HG03135 (cell line): ENCODE results near the gene DHX57.

Experiments
- ATAC-seq: cut with Tn5 transposase; IDR thresholded peaks from one replicate; pipeline ENCODE4 v1.9.1; 2021; ENCODE audit warnings: mild to moderate bottlenecking, moderate library complexity; ENCODE audit not compliant: unreplicated experiment

The DHX57 gene, protein sequence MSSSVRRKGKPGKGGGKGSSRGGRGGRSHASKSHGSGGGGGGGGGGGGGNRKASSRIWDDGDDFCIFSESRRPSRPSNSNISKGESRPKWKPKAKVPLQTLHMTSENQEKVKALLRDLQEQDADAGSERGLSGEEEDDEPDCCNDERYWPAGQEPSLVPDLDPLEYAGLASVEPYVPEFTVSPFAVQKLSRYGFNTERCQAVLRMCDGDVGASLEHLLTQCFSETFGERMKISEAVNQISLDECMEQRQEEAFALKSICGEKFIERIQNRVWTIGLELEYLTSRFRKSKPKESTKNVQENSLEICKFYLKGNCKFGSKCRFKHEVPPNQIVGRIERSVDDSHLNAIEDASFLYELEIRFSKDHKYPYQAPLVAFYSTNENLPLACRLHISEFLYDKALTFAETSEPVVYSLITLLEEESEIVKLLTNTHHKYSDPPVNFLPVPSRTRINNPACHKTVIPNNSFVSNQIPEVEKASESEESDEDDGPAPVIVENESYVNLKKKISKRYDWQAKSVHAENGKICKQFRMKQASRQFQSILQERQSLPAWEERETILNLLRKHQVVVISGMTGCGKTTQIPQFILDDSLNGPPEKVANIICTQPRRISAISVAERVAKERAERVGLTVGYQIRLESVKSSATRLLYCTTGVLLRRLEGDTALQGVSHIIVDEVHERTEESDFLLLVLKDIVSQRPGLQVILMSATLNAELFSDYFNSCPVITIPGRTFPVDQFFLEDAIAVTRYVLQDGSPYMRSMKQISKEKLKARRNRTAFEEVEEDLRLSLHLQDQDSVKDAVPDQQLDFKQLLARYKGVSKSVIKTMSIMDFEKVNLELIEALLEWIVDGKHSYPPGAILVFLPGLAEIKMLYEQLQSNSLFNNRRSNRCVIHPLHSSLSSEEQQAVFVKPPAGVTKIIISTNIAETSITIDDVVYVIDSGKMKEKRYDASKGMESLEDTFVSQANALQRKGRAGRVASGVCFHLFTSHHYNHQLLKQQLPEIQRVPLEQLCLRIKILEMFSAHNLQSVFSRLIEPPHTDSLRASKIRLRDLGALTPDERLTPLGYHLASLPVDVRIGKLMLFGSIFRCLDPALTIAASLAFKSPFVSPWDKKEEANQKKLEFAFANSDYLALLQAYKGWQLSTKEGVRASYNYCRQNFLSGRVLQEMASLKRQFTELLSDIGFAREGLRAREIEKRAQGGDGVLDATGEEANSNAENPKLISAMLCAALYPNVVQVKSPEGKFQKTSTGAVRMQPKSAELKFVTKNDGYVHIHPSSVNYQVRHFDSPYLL (N-terminal part only)

DNA sequence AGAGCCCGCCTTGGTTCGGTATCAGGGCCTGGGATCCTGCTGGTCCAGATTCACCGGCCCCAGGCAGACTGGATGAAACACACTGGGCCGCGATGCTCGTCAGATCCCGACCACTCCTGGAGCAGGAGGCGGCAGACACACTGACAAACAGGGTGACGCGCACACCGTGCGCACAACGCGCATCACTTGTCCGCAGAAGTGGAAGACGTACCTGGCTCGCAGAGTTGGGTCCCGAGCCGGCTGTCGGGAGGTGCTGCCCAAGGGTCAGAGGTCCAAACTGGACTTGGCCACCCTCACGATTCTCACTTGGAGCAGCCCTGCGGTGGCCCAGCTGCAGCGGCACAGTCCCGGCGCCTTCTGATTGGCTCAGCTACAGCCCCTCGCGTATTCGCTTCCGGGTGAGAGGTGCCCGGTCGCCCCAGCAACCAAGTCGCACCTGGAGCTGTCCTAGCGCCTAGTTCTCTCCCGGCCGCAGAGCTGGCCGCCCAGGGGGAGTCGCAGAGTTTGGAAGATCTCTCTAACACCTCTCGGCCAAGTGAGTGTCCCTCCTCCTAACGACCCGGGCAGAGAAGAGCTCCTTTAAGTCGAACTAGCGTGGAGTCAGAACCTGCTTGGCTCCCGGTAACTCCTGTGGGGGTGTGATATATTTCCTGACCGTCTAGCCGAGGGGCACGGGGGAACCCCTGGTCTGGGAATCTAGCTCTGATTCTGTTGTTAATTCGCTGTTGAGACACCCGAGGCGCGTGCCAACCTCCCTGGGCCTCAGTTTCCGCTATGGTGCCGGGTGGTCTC lies at the start of gene DHX57, which contains the start of gene MORN2:
Gene DHX57, minus strand, starts transcription at position 359 of the 792 bp plus-strand sequence. CDS start 7,529 bp downstream, outside the sequence.
Gene MORN2, plus strand, starts transcription at position 401 of the 792 bp plus-strand sequence.
- peak; percentile 100 for ATAC-seq

DNA sequence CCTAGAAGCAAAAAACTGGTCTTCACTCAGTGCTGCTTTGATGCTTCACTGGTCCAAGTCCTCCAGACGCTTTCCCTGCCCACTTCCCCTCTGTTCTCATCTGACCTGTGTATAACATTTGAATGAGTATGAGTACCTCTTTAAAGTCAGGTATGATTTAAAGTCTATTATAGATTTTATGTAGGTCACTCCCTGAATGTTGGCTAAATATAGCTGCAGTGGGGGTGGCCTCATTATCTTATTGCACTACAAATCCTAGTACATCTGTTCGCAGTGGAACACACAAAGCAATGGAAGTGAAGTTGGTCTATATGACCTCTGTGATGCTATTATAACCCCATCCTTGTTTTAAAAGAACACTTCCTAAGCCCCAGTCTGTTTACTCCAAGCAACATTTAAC lies 47.2 kb upstream of the DHX57 start:
- no peak for ATAC-seq

DNA sequence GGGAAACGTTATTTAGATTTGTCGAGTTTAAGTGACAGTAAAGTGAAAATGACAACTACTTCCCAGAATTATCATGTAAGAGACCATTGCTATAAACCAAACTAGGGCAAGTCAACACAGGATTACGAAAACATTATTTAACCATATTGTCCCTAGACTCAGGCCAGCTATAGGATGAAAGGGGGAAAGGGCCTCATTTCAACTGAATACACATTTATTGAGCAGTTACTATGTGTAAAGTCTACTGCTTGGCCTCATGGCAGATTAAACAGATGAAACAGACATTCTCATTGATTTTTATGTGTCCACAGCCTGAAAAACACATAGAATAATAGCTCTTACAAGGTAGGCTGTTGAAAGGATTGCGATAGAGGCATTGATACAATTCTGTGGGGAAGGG lies 46.7 kb upstream of the DHX57 start:
- ATAC-seq, result no peak

DNA sequence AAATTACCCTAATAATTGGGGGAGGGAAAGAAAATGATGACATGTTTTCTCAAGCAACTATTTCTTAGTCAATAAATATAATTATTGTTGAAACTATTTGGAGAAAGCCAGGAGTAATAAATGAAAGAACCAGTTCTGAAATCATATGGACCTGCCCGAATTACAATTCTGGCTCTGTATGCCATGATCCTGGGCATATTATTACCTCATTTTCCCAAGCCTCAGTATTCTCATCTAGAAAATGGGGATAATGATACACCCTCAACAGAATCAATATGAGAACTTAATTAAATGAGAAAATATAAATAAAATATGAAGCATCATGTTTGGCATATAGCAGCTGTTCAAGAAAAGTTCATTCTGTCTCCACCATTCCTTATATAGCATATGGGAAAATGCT lies 36.9 kb upstream of the DHX57 start:
- ATAC-seq, result no peak

DNA sequence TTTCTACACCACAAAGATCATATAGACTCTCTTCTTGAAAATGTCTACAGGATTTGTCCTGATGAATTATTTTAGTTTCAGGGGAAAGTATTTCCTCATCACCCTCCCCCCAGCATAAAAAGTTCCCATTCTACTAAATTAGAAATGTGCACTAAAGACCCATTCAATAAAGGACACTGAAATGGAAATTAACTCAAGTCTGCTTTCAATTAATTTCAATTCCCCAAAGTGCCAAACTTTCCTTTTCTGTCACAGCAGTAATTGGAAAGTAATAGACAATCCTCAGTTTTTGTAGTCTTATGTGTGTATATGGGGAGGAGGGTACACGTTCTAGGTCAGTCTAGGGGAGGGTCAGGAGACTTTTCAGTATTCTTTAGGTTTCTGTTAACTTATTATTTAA lies 35.5 kb upstream of the DHX57 start:
- ATAC-seq, result no peak

DNA sequence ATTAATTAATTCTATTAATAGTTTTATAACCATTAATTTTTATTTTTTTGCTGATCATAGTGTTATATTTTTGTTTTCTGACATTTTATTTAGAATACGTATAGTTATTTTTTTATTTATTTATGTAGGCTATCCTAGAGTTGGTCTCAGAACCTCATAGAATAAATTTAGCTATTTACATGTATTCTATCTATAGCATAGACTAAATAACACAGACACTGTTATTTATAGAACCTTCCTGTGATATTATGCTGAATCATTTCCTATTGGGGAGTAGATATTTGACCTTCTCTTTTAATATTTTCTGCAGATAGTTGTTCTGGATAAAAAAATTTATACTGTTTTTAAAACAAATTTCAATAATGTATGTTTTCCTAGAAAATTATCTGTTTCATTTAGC lies 34.1 kb upstream of the DHX57 start:
- no peak for ATAC-seq

DNA sequence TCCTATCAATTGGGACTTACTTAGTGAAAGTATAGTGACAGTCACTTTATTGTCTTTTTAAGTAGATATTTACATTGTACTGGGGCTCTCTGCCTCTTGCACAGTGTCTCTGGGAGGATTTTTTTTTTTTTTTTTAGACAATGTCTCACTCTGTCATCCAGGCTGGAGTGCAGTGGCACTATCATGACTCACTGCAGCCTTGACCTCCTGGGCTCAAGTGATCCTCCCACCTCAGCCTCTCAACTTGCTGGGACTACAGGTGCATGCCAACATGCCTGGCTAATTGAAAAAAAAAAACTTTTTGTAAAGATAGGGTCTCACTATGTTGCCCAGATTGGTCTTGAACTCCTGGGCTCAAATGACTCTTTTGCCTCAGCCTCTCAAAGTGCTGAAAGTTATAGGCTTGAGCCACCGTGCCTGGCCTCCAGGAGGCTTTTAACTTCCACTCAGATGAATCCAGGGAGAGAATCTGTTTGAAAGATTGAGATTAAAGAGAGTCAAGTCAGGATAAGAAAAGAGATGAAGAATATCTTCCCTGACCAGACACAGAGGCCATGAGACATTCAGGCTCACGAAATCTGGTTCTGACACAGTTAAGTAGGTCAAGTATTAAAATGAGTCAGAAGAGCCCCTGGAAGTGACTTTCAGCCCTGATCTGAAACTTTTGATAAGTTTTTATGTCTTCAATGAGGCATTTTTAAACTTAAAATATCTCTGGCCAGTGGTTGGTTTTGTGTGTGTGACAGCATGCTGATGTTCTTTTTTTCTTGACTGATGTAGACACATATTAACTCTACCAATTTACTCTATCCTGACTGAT lies 32.2 kb upstream of the DHX57 start:
- ATAC-seq, result peak; percentile 82

DNA sequence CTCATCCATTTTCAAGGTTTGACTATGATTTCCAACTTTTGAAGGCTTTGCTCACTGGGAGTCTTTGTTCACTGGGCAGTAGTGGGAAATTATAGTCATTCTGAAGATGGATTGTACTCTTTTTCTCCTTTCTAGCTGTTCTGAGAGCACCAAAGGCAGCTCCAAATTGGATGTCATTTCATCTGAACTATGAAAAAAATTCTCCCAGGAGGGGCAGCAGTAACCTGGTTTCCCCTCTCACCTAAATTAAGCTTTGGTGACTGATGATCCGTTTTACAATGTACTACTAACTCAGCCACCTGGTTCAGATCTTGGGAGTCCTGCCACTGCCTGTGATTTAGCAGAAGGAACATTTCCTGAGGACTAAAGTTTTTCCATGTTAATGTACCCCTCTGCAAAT lies 31.5 kb upstream of the DHX57 start:
- ATAC-seq, result no peak

DNA sequence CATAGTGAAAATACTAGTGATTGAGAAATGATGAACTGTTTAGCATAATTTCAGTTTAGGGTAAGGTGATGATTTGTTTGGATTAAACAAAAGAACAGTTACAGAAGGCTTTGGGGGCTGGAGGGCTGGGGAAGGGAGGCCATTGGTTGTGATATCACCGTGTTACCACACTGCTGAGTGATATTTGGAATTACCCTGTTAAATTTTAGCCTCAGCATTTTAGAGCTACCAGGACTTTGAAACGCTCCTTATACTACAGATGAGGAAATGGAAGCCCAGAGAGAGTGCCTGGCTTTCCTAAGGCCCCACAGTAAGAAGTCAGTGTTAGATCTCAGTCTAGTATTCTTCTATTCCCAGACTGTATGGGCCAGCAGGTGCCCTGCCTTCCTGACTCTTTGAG lies 29.5 kb upstream of the DHX57 start:
- no peak for ATAC-seq

DNA sequence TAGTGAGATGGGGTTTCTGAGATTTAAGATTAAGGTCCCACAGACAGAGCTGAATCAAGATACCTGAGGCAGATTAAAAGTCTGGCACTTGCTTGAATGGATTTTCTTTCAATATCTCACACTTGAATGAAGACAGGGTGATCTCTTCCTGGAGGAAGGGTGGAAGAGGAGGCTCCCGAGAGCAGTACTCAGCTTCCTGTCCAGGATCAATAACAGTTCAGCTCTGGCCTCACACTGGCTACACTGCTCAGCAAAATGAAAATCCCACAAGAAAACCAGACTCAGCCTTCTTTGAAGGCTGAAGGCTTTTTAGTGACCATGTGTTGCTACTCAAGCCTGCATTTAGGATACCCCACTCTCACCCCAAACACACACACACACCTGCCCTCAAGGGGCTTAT lies 25.0 kb upstream of the DHX57 start:
- ATAC-seq, result no peak

DNA sequence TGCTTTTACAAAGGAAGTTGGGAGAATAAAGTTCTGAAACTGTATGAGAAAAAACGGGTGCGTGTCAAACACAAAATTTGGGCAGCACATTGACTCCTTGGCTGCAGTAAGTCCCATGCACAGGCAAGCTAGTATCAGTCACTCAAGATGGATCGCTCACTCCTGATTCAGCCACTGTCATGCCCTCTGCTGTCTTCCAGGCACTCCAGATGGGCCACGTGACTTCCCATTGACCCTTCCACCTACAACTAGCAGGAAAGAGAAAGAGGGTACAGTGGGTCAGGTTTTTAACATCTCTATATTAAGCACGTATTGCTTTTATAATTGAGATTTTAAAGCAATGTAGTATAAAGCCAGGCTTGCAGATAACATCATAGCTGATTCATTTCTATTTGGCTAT lies 22.5 kb upstream of the DHX57 start:
- no peak for ATAC-seq

DNA sequence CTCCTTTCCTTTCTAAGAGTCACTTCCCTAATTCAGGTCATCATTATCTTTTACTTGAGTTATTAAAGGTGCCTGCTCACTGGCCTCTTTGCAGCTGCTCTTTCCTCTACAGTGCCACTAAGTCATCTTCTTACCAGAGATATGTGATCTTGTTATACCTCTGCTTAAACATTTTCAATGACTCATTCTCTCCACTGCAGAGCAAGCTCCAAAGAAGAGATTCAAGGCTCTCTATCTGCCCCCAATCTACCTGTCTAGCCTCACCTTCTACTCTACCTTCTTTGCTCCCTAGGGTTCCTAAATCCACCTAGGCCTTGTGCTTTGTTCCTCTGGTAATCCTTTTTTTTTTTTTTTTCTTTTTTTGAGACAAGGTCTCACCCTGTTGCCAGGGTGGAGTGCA lies 17.1 kb upstream of the DHX57 start:
- no peak for ATAC-seq

DNA sequence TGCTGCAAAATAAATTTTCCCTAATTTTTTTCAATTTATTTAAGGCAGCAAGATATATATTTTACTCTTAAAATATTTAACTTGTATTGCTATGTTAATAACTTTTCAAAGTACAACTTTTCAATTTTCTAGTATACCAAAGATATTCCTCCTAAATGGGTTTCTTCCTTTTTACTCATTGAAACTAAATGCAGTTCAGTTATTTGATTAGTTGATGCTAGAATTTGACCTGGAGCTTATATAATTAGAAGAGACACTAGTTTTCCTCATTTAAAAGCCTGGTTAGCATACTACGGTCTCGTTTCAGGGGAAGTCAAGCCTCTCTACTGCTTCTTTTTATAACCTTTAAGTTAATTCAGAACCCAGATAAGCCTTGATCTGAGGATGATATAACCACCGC lies 13.8 kb upstream of the DHX57 start, which contains the start of gene ARHGEF33:
Gene ARHGEF33, plus strand, starts transcription at position 301 of the 400 bp plus-strand sequence. CDS start 29,573 bp downstream, outside the sequence.
- ATAC-seq, result no peak

DNA sequence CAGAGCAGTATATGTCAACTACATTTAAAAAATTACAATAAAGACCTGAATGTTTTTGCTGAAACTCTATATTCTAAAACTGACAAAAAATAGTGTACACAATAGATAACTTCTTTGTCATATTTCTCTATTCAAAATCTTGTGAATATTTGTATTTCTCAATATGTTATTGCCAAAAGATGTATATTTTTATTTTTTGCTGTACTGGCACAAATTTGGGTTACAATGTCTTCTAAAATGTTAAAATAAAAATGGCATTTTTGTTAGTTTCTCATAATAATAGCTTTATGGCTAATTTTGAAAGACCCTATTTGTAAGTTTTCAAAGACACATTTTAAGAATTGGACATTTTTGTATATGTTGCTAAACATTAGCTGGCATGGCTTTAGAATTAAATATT lies 13.3 kb upstream of the DHX57 start:
- ATAC-seq, result no peak

DNA sequence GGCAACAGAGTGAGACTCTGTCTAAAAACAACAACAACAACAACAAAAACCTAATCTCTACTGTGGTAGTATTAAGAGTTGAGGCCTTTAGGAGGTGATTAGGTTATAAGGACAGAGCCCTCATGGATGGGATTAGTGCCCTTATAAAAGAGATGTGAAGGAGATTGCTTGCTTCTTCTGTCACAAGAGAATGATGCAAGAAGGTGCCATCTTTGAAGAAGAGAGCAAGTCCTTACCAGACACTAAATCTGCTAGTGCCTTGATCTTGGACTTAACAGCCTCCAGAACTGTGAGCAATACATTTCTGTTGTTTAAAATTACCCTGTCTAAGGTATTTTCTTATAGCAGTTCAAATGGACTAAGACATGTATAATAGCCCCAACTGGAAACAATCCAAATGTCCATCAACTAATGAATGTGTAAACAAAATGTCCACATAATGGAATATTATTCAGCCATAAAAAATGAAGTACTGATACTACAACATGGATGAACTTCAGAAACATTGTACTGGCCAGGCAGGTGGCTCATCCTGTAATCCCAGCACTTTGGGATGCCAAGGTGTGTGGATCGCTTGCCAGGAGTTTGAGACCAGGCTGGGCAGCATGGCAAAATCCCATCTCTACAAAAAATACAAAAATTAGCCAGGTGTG lies 12.3 kb upstream of the DHX57 start:
- ATAC-seq, result no peak

DNA sequence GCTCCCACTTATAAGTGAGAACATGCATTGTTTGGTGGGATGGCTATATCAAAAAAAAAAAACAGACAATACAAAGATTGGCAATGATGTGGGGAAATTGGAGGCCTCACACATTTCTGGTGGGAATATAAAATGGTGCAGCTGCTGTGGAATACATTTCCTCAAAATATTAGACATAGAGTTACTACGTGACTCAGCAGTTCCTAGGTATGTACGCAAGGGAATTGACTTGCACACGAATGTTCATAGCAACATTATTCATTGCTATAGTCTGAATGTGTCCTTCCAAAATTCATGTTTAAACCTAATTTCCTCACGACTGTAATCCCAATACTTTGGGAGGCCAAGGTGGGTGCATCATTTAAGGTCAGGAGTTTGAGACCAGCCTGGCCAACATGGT lies 11.6 kb upstream of the DHX57 start:
- ATAC-seq, result no peak

DNA sequence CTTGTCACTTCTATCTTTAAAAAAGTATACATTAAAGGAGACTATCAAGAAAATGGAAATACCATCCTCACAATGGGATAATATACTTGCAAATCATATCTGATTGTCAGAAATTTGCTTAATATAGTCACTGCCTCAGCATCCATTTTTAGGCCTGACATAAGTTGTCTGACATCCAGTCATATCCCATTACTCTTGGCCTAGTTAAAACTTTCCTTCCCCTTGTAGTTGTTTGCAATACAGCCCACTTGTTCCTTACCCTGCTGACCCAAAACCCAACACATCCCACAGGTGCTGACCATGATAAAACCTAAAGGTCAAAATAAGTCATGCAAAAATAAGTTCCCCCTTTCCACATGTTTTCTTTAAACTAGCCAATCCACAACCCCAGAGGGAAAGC lies 10.3 kb upstream of the DHX57 start:
- no peak for ATAC-seq

DNA sequence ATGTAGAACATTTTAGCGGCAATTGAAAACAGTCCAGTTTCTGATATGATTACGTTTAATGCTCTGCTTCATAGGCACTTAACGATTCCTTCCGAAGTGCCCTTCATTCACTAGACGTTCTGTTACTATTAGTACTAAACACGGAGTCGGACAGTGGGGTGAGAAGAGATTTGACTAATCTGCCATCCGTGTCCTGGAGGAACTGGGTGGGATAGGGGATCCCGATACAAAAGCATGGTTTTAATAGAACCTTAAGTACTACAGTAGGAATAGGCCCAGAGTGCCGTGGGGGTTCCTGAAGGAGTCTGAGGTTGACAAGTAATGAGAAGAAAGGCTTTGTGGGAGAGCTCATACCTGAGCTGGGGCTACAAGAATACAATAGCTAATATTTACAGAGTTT lies 673 bp upstream of the DHX57 start:
- no peak for ATAC-seq

DNA sequence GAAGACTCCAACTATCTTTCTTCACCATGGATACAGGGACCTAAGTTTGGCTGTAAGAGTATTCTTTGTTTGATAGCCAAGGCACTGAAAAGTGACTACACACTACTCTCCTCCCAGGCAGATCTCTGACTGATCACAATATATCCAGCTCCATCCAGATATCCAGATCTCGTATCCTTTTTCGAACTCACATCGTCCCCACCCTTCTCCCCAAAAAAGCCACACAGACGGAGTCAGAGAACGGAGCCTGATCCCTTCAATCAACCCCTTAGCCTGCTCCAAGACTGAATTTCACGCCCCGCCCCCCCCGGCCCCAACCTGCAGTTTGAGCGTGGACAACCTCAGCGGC lies 533 bp downstream of the DHX57 start:
- no peak for ATAC-seq
